ENCODE measurements around the gene RARG.

The RARG gene

GRCh38 chr12:53276511-53276910 lies 44.5 kb upstream of the RARG start:
- Histone ChIP-seq H3K9ac (no peak overlapping the region), H4K20me1 (ENCODE audit: insufficient read depth) (no peaks in the 10 kb centered on the region), H3K27me3 (ENCODE audit: insufficient read depth, low read depth) (no peaks in the 10 kb centered on the region), H3K79me2 (ENCODE audit: insufficient read depth, low read depth) (no peaks in the 10 kb centered on the region), H2AFZ (ENCODE audit: low read depth) (no peak overlapping the region), H3K27ac (no peak overlapping the region), H3K4me2 (no peak overlapping the region), H3K4me1 (ENCODE audit: low read depth, poor library complexity, severe bottlenecking) (no peaks in the 10 kb centered on the region), H3K36me3 (ENCODE audit: insufficient read depth) (peaks cover 5% of the 10 kb centered on the region; the same call in 1 of the 2 replicates), H3K4me3 (IDR thresholded peaks at IDR 0.05; ENCODE audit: insufficient read depth, low read depth, low read length) (no peak overlapping the region)
- TF ChIP-seq CTCF (conservative IDR thresholded peaks at IDR 0.05; ENCODE audit: low read depth, low read length): no peak

GRCh38 chr12:53274445-53274844 lies 42.4 kb upstream of the RARG start:
- Histone ChIP-seq H3K27me3 (ENCODE audit: insufficient read depth, low read depth) (no peaks in the 10 kb centered on the region), H4K20me1 (ENCODE audit: insufficient read depth) (no peaks in the 10 kb centered on the region), H3K27ac (no peak overlapping the region), H3K4me1 (ENCODE audit: low read depth, poor library complexity, severe bottlenecking) (peaks cover 14% of the 10 kb centered on the region), H3K79me2 (ENCODE audit: insufficient read depth, low read depth) (peaks cover 13% of the 10 kb centered on the region), H3K4me3 (IDR thresholded peaks at IDR 0.05; ENCODE audit: insufficient read depth, low read depth, low read length) (no peak overlapping the region), H3K9ac (no peak overlapping the region), H3K4me2 (no peak overlapping the region), H2AFZ (ENCODE audit: low read depth) (no peak overlapping the region), H3K36me3 (ENCODE audit: insufficient read depth) (no peaks in the 10 kb centered on the region; the same call in 1 of the 2 replicates)
- TF ChIP-seq CTCF (conservative IDR thresholded peaks at IDR 0.05; ENCODE audit: low read depth, low read length): no peak

GRCh38 chr12:53268630-53269562 lies 36.9 kb upstream of the RARG start:
- peak overlapping the region; percentile 94 for H3K4me2 ChIP-seq
- peaks cover 23% of the 10 kb centered on the region for H3K79me2 ChIP-seq (ENCODE audit: insufficient read depth, low read depth)
- no peaks in the 10 kb centered on the region for H3K27me3 ChIP-seq (ENCODE audit: insufficient read depth, low read depth)
- H3K9ac ChIP-seq: peak overlapping the region; percentile 66
- H3K27ac ChIP-seq: peak overlapping the region; percentile 31
- H3K4me1 ChIP-seq (ENCODE audit: low read depth, poor library complexity, severe bottlenecking): peaks cover 30% of the 10 kb centered on the region
- H2AFZ ChIP-seq (ENCODE audit: low read depth): peak overlapping the region; percentile 81
- no peaks in the 10 kb centered on the region for H4K20me1 ChIP-seq (ENCODE audit: insufficient read depth)
- H3K4me3 ChIP-seq (IDR thresholded peaks at IDR 0.05; ENCODE audit: insufficient read depth, low read depth, low read length): peak overlapping the region; percentile 71
- no peaks in the 10 kb centered on the region; the same call in 1 of the 2 replicates for H3K36me3 ChIP-seq (ENCODE audit: insufficient read depth)
- TF ChIP-seq CTCF (conservative IDR thresholded peaks at IDR 0.05; ENCODE audit: low read depth, low read length): no peak

- peak; percentile 54 for TF ChIP-seq CTCF (conservative IDR thresholded peaks at IDR 0.05; ENCODE audit: low read depth, low read length)
Observed at GRCh38 chr12:53267999-53268629, 36.1 kb upstream of the RARG start, which contains the start of gene ESPL1. TSS of gene ESPL1 (plus strand) at chr12:53268299. CDS start at chr12:53268767, 468 bp downstream.

More at GRCh38 chr12:53267999-53268629, 36.1 kb upstream of the RARG start, which contains the start of gene ESPL1:
- no peaks in the 10 kb centered on the region; the same call in 1 of the 2 replicates for H3K36me3 ChIP-seq (ENCODE audit: insufficient read depth)
- peaks cover 30% of the 10 kb centered on the region for H3K4me1 ChIP-seq (ENCODE audit: low read depth, poor library complexity, severe bottlenecking)
- H2AFZ ChIP-seq (ENCODE audit: low read depth): peak within 1 kb of the TSS; percentile 81
- H3K9ac ChIP-seq: peak within 1 kb of the TSS; percentile 66
- peak within 1 kb of the TSS; percentile 94 for H3K4me2 ChIP-seq
- H4K20me1 ChIP-seq (ENCODE audit: insufficient read depth): no peaks in the 10 kb centered on the region
- H3K27ac ChIP-seq: peak within 1 kb of the TSS; percentile 31
- H3K4me3 ChIP-seq (IDR thresholded peaks at IDR 0.05; ENCODE audit: insufficient read depth, low read depth, low read length): peak within 1 kb of the TSS; percentile 71
- peaks cover 23% of the 10 kb centered on the region for H3K79me2 ChIP-seq (ENCODE audit: insufficient read depth, low read depth)
- no peaks in the 10 kb centered on the region for H3K27me3 ChIP-seq (ENCODE audit: insufficient read depth, low read depth)
